Tibial artery (tissue), 4 donors: ENCODE measurements around the gene TMEM156.

Experiments
- DNase-seq, 2 donors: peaks; one replicate each; pipeline ENCODE4 v3.0.0-alpha.2; 2019
- H3K27ac ChIP-seq, 2 donors: fragments of 200-600 bp; sonication (generic) in 1 of 2; 1 replicate in 1 of 2; 2 replicates in 1 of 2; pipeline ENCODE4 v1.5.1; 2018 to 2019; ENCODE audit warnings: mild to moderate bottlenecking in 1 of 2
- H3K27me3 ChIP-seq, 2 donors: fragments of 200-600 bp; sonication (generic) in 1 of 2; one replicate each; pipeline versions ENCODE4 v1.5.1 to v1.6.0; 2016 to 2019
- H3K36me3 ChIP-seq, 3 donors: fragments of 200-600 bp; sonication (generic) in 2 of 3; one replicate each; pipeline ENCODE4 v1.5.1; 2016 to 2019; ENCODE audit warnings: mild to moderate bottlenecking in 2 of 3
- H3K4me1 ChIP-seq, 4 donors: fragments of 200-600 bp; sonication (generic) in 2 of 4; 1 replicate in 3 of 4; 2 replicates in 1 of 4; pipeline ENCODE4 v1.5.1; 2016 to 2019
- H3K4me3 ChIP-seq, 2 donors: fragments of 200-600 bp; sonication (generic) in 1 of 2; 1 replicate in 1 of 2; 2 replicates in 1 of 2; pipeline ENCODE4 v1.5.1; 2018 to 2019; ENCODE audit warnings: mild to moderate bottlenecking in 2 of 2
- H3K9me3 ChIP-seq, 3 donors: fragments of 200-600 bp; sonication (generic) in 1 of 3; one replicate each; pipeline ENCODE4 v1.5.1; 2016 to 2019
- CTCF ChIP-seq, 2 experiments: fragments of 200-600 bp in 1 of 2; fragments of 450-650 bp in 1 of 2; IDR thresholded peaks; one replicate each; pipeline ENCODE4 v1.5.1; 2017 to 2019; ENCODE audit warnings: antibody characterized with exemption in 2 of 2, mild to moderate bottlenecking in 1 of 2, moderate library complexity in 1 of 2
- intact Hi-C: fragments of 100-400 bp; cut with DNase I; formaldehyde crosslinking; loops from one replicate; pipeline ENCODE4 v1.15.0; 2023; ENCODE audit warnings: low total_unique reads

The TMEM156 gene

DNA sequence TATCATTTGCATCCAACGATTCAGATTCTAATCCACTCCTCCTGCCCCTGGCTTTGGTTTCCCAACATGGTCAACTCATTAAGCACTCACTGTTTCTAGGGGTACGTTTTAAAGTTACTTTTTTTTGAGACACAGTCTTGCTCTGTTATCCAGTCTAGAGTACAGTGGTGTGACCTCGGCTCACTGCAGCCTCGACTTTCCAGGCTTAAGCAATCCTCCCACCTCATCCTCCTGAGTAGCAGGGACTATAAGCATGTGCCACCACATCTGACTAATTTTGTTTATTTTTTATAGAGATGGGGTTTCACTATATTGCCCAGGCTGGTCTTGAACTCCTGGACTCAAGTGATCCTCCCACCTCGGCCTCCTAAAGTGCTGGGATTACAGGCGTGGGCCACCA lies 48.9 kb downstream of the TMEM156 start:
- Histone ChIP-seq H3K36me3 (no peaks in the 10 kb centered on the region), H3K4me3 (no peak overlapping the region), H3K27ac (no peak overlapping the region), H3K9me3 (no peaks in the 10 kb centered on the region), H3K4me1 (no peaks in the 10 kb centered on the region), H3K27me3 (no peaks in the 10 kb centered on the region)
- intact Hi-C loops, result no loop called here
- no peak for DNase-seq
- no peak for TF ChIP-seq CTCF (IDR thresholded peaks at IDR 0.05)

DNA sequence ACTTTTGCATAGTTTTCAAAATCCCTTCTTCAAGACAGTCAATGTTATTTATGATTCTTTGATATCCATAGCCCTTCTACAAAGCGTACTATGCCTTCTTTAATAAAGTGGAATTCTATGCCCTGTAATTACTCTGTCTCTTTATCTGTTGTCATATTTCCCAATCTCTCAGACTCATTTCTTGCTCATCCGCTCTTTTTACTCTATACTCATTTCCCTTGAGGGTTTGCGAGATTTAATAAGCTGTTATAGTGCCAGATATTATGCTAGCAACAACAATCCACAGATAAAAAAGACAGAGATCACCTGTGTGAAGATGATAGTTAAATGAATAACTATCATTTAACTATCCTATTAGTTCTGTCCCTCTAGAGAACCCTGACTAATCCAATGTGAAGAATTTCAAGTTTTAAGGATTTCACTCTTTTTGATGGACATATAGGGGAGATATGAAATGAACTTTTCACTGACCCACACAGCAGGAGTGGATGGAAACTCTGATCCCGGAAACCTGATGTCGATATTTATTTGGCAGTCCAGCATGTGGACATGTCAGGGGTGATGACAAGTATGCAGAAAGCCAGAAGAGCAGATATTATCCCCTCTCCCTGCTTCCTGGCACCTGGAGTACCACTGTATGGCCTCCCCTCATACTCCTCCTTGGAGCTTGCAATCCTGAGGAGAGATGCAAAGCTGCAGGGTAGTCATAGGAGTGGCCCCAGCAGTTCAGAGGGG lies 49.7 kb downstream of the TMEM156 start:
- intact Hi-C loops, result no loop called here
- Histone ChIP-seq H3K36me3 (no peaks in the 10 kb centered on the region), H3K4me3 (no peak overlapping the region), H3K4me1 (no peaks in the 10 kb centered on the region), H3K27me3 (no peaks in the 10 kb centered on the region), H3K9me3 (no peaks in the 10 kb centered on the region), H3K27ac (no peak overlapping the region)
- no peak for TF ChIP-seq CTCF (IDR thresholded peaks at IDR 0.05)
- DNase-seq, result no peak

GRCh38 chr4:38980903-38981676 lies 51.1 kb downstream of the TMEM156 start:
- no peaks in the 10 kb centered on the region for H3K27me3 ChIP-seq
- H3K36me3 ChIP-seq, result no peaks in the 10 kb centered on the region
- DNase-seq, result no peak
- no peaks in the 10 kb centered on the region for H3K4me1 ChIP-seq
- no peak overlapping the region for H3K27ac ChIP-seq
- no peak overlapping the region for H3K4me3 ChIP-seq
- intact Hi-C loops, result no loop called here
- TF ChIP-seq CTCF (IDR thresholded peaks at IDR 0.05), result no peak
- H3K9me3 ChIP-seq, result no peaks in the 10 kb centered on the region

DNA sequence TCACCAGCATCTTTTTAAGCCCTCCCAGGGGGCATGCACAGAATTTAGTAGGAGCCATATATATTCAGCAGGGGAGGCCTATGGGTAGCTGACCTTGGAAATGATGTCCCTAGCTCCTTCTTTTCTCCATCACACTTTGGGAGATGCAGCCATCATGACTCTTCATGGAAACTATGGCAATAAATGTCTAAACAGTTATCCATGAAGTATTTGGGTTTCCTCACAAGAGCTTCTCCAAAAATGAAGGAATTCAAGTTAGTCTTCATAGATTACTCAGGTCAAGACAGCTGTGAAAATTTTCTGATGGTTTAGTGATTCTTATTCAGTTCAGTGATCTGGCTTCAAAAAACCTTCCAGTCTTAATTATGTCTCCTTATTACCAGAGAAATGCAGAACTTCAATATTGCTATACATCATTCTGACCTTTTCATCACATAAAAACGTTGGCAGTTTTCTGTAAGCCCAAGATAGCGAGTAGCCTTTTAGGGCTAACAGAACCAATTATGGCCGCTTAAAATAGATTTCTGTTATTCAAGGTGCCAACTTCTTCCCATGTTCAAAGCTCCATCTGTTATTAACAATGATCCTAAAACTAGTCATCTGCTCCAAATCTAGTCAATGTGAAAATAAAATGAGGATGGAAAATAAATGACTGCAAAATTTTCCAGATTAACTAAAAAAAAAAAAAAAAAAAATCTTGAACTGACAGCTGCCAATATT lies 52.5 kb downstream of the TMEM156 start:
- Histone ChIP-seq H3K4me1 (no peaks in the 10 kb centered on the region), H3K9me3 (no peaks in the 10 kb centered on the region), H3K27ac (no peak overlapping the region), H3K4me3 (no peak overlapping the region), H3K27me3 (no peaks in the 10 kb centered on the region), H3K36me3 (no peaks in the 10 kb centered on the region)
- DNase-seq, result no peak
- intact Hi-C loops, result no loop called here
- no peak for TF ChIP-seq CTCF (IDR thresholded peaks at IDR 0.05)

GRCh38 chr4:38979081-38979480 lies 53.1 kb downstream of the TMEM156 start:
- intact Hi-C loops, result no loop called here
- Histone ChIP-seq H3K4me1 (no peaks in the 10 kb centered on the region), H3K4me3 (no peak overlapping the region), H3K9me3 (no peaks in the 10 kb centered on the region), H3K36me3 (no peaks in the 10 kb centered on the region), H3K27ac (no peak overlapping the region), H3K27me3 (no peaks in the 10 kb centered on the region)
- TF ChIP-seq CTCF (IDR thresholded peaks at IDR 0.05), result no peak
- no peak for DNase-seq
